Spleen (tissue), 13 donors: ENCODE results near the gene APBA3. TPM values are rescaled to one million over a fixed set of nuclear protein-coding genes. Genes with fewer than 3 reads are reported as not detected.

Experiments
- DNase-seq: peaks from one replicate; pipeline ENCODE4 v3.0.0-alpha.2; 2020
- H3K27ac ChIP-seq, 8 donors: fragments of 200-600 bp; sonication (generic) in 7 of 8; 1 replicate in 4 of 8; 2 replicates in 4 of 8; pipeline versions ENCODE4 v1.5.0 to v1.8.0; 2016 to 2021; ENCODE audit warnings: inconsistent platforms in 4 of 8, mild to moderate bottlenecking in 4 of 8, moderate library complexity in 1 of 8
- H3K27me3 ChIP-seq, 7 donors: fragments of 200-600 bp; sonication (generic) in 6 of 7; replicated peaks in 1 of 7; 1 replicate in 4 of 7; 2 replicates in 3 of 7; pipeline versions ENCODE4 v1.5.0 to v1.8.0; 2016 to 2021; ENCODE audit warnings: inconsistent platforms in 3 of 7, mild to moderate bottlenecking in 1 of 7
- H3K36me3 ChIP-seq, 6 donors: fragments of 200-600 bp; sonication (generic) in 5 of 6; 1 replicate in 4 of 6; 2 replicates in 2 of 6; pipeline versions ENCODE4 v1.5.0 to v1.8.0; 2016 to 2021; ENCODE audit warnings: inconsistent platforms in 2 of 6
- H3K4me1 ChIP-seq, 6 donors: fragments of 200-600 bp; sonication (generic) in 5 of 6; 1 replicate in 3 of 6; 2 replicates in 3 of 6; pipeline versions ENCODE4 v1.5.0 to v1.8.0; 2016 to 2021; ENCODE audit warnings: inconsistent platforms in 3 of 6
- H3K4me3 ChIP-seq, 8 donors: fragments of 200-600 bp; sonication (generic) in 7 of 8; 1 replicate in 4 of 8; 2 replicates in 4 of 8; pipeline versions ENCODE4 v1.5.0 to v1.8.0; 2016 to 2021; ENCODE audit warnings: inconsistent platforms in 4 of 8, mild to moderate bottlenecking in 4 of 8, moderate library complexity in 2 of 8
- H3K9me3 ChIP-seq, 8 donors: fragments of 200-600 bp; sonication (generic) in 7 of 8; 1 replicate in 4 of 8; 2 replicates in 4 of 8; pipeline versions ENCODE4 v1.5.0 to v1.8.0; 2016 to 2021; ENCODE audit warnings: inconsistent platforms in 4 of 8
- POLR2A ChIP-seq, 3 donors: fragments of 450-650 bp; IDR thresholded peaks; one replicate each; pipeline ENCODE4 v1.5.1; 2017; ENCODE audit warnings: antibody characterized with exemption in 3 of 3, mild to moderate bottlenecking in 1 of 3
- POLR2AphosphoS5 ChIP-seq, 3 donors: sonication (generic); formaldehyde crosslinking; IDR thresholded peaks; one replicate each; pipeline ENCODE4 v1.5.1; 2017; ENCODE audit warnings: antibody characterized with exemption in 3 of 3
- WGBS, 5 donors: extraction: QIAGEN DNeasy Blood & Tissue Kit in 3 of 5; methylation state at CpG; one replicate each; pipeline versions ENCODE4 v1.1.5 to v1.1.7; 2013 to 2018; 5-methylcytosine and 5-hydroxymethylcytosine counted together
- intact Hi-C: fragments of 100-400 bp; cut with DNase I; formaldehyde crosslinking; loops from one replicate; pipeline ENCODE4 v1.15.0; 2023; ENCODE audit warnings: low total_unique reads
- long read RNA-seq, 2 donors: transcript quantifications; one replicate each; lab custom pipeline, GENCODE V29; 2026
- polyA plus RNA-seq, 3 donors: library from polyadenylated mRNA; stranded (reverse); fragments of 200-250 nt; gene quantifications; one replicate each; pipeline ENCODE4 v1.2.1, GENCODE V29; 2013
- total RNA-seq, 7 donors: library from RNA; depleted of rRNA in 3 of 7; stranded (reverse); fragments of >200 nt in 3 of 7; fragmentation: NEBNext Ultra II Directional in 4 of 7; extraction: Animal tissue kit (Norgen Biotek cat#: 25700) in 4 of 7; gene quantifications; one replicate each; pipeline versions ENCODE4 v1.1.0 to v1.2.1, GENCODE V29; 2016 to 2021
- TF ChIP-seq, protein P1 (sequence below), 11 experiments: fragments of 200-600 bp in 7 of 11; fragments of 450-650 bp in 4 of 11; sonication (generic) in 4 of 11; IDR thresholded peaks in 8 of 11; conservative IDR thresholded peaks in 3 of 11; 1 replicate in 7 of 11; 2 replicates in 4 of 11; pipeline versions ENCODE4 v1.4.0 to v1.8.0; 2016 to 2021; ENCODE audit warnings: antibody characterized with exemption in 11 of 11, inconsistent platforms in 4 of 11, mild to moderate bottlenecking in 1 of 11
- donor health status: healthy with polysubstance abuse.
- donor health status: DM: no; HTN: no; CAD: no; lungs with moderate emphysema.
- donor health status: DM: no; HTN: no; CAD: no.
- donor health status: Bipolar disorder and iron deficiency.
- donor health status: healthy.
- donor health status: DM: no; HTN: no; CAD: no.
- donor health status: DM: yes; HTN: yes; CAD: no.

The APBA3 gene, protein sequence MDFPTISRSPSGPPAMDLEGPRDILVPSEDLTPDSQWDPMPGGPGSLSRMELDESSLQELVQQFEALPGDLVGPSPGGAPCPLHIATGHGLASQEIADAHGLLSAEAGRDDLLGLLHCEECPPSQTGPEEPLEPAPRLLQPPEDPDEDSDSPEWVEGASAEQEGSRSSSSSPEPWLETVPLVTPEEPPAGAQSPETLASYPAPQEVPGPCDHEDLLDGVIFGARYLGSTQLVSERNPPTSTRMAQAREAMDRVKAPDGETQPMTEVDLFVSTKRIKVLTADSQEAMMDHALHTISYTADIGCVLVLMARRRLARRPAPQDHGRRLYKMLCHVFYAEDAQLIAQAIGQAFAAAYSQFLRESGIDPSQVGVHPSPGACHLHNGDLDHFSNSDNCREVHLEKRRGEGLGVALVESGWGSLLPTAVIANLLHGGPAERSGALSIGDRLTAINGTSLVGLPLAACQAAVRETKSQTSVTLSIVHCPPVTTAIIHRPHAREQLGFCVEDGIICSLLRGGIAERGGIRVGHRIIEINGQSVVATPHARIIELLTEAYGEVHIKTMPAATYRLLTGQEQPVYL
- total RNA-seq (10 to 100 TPM; 28.8 to 37.1 (median 34.3) TPM), polyA plus RNA-seq (10 to 100 TPM; 17.1 to 30.8 (median 17.5) TPM)
- long read RNA-seq, donor 1, partial matches to known transcripts: 0 of 5 reads
- long read RNA-seq, donor 1, other reads (novel, unspliced or antisense): 0 of 5 reads
- long read RNA-seq, donor 2, partial matches to known transcripts: 0 of 3 reads
- long read RNA-seq, donor 2, other reads (novel, unspliced or antisense): 0 of 3 reads

DNA sequence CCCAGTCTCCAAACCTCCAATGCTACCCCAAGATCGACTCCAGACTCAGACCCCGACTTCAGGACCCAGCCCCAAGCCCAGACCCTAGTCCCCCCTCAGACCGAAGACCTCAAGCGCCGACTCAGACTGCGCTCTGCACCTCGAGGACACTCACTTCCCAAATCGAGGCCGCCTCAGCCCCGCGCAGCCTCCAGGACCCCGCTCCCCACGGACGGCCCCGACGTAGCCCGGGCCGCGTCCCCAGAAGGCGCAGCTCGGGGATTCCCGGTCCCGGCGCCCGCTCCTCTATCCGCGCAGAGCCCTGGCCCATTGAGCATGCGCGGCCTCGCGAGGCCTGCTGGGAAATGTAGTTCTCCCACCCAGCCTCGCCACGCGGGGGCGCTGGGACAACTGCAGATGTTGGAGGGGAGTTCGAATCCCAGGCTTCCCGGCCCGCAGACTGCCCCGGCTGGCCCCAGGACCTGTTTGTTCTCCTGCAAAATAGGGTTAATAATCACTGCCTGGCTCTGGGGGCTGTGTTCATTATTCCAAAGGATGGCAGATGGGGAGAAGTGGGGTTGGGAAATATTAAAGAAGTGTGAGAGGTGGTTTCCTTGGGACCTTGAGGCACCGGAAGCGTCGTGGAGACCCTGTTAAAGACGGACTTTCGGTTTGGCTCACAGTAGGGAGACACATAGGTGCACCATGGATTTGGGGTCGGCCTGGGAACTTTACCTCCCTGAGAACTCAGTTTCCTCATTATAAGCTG, at the start of gene APBA3:
APBA3 (minus strand) TSS at position 311 of the 748 bp plus-strand sequence. CDS start 1,428 bp downstream, outside the sequence.
- Histone ChIP-seq H3K9me3 (no peaks in the 10 kb centered on the region), H3K4me1 (peaks cover 32 to 79% (median 55%) of the 10 kb centered on the region in 6 donors), H3K27me3 (no peaks in the 10 kb centered on the region), H3K4me3 (peak within 1 kb of the TSS; percentile 51 to 87 (median 74)), H3K36me3 (peaks cover 0 to 54% (median 39%) of the 10 kb centered on the region in 6 donors), H3K27ac (peak within 1 kb of the TSS; percentile 93 to 100 (median 99))
- peak; percentile 97 for DNase-seq
- TF ChIP-seq, protein P1, sequence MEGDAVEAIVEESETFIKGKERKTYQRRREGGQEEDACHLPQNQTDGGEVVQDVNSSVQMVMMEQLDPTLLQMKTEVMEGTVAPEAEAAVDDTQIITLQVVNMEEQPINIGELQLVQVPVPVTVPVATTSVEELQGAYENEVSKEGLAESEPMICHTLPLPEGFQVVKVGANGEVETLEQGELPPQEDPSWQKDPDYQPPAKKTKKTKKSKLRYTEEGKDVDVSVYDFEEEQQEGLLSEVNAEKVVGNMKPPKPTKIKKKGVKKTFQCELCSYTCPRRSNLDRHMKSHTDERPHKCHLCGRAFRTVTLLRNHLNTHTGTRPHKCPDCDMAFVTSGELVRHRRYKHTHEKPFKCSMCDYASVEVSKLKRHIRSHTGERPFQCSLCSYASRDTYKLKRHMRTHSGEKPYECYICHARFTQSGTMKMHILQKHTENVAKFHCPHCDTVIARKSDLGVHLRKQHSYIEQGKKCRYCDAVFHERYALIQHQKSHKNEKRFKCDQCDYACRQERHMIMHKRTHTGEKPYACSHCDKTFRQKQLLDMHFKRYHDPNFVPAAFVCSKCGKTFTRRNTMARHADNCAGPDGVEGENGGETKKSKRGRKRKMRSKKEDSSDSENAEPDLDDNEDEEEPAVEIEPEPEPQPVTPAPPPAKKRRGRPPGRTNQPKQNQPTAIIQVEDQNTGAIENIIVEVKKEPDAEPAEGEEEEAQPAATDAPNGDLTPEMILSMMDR (IDR thresholded peaks at IDR 0.05 in 8 of 11, conservative IDR thresholded peaks at IDR 0.05 in 3 of 11): peak; percentile 59 to 85 (median 74)
- TF ChIP-seq POLR2AphosphoS5 (IDR thresholded peaks at IDR 0.05): peak; percentile 96 to 97 (median 97)
- TF ChIP-seq POLR2A (IDR thresholded peaks at IDR 0.05): peak; percentile 28 to 76 (median 45)
- 2 to 5% (median 4%) methylated on average over 40 to 45 of the region's 45 CpGs for WGBS, 5 donors
- intact Hi-C loops: no loop called here

DNA sequence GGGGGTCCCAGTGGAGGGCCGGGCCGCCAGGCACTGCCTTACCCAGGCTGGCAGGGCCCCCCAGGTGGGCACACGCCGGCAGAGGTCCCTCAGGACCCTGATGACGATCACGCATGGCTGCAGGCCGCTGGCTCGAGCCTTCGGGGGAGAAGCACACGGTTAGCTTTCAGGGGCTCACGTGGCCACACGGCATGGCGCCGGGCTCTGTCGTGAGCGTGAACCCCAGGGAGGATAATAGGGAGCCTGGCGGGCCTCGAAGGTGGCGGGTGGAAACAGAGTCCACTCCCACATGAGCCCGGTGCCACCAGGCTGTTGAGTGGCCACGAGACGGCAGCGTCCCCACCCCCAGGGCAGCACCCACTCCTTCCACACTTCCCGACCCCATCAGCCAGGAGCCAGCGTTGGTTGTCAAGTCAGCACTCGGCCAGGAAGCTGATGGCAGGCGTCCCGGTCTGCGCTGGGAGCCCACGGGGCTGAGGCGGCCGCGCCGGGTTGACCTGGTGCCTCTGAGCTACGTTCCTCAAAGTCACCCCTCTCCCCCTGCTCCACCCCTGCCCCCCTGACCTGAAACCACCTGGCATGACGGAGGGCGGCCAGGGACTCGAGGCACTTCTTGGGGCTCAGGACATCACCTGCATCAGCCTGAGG, 49.3 kb upstream of the APBA3 start:
- DNase-seq: peak; percentile 87
- intact Hi-C loops: no loop called here
- 39 to 69% (median 61%) methylated on average over 16 to 38 of the region's 38 CpGs for WGBS, 5 donors
- Histone ChIP-seq H3K27me3 (no peaks in the 10 kb centered on the region), H3K4me3 (peak overlapping the region in 1 of 8 donors; percentile 44), H3K36me3 (no peaks in the 10 kb centered on the region), H3K9me3 (no peaks in the 10 kb centered on the region), H3K27ac (peak overlapping the region; percentile 62 to 90 (median 85)), H3K4me1 (peaks cover 31 to 78% (median 53%) of the 10 kb centered on the region in 6 donors)
- no peak for TF ChIP-seq POLR2A (IDR thresholded peaks at IDR 0.05)
- TF ChIP-seq POLR2AphosphoS5 (IDR thresholded peaks at IDR 0.05): peak in 2 of 3 donors; percentile 35 to 60

DNA sequence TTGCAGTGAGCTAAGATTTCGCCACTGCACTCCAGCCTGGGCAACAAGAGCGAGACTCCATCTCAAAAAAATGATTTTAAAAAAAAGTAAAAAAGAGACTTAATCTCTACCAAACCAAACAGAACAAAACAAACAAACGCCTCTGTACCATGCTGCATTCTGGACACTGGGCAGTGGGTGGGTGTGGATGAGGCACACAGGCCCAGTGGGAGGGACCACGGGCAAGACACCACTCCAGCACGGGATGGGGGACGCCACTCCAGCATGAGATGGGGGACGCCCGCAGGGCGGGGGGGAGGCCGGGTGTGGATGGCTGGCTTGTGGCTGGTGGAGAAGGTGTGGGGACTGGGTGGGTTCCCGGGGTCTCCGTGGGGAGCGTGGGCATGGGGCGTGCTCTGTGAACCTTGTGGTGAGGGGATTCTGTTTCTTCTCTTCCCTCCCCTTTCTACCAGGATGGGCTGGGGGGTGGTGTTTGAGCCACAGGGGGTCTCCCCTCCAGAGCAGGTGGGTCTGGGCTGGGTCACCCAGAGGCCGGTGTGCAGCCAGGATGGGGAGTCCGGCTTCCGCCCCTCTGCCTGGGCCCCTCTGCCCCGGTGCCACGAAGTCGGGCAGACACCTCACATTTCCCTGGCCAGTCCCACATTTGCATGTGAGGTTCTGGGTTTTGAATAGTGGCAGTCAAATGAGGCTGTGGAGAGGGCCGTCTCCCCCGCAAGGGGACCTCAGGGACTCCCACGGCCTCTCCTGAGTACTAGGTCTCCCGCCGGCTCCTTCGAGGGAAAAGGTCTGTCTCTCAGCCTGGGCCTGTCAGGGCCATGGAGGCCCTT, 48.6 kb upstream of the APBA3 start:
- peak overlapping the region; percentile 62 to 90 (median 85) for H3K27ac ChIP-seq
- TF ChIP-seq, protein P1 (IDR thresholded peaks at IDR 0.05 in 8 of 11, conservative IDR thresholded peaks at IDR 0.05 in 3 of 11): no peak
- TF ChIP-seq POLR2AphosphoS5 (IDR thresholded peaks at IDR 0.05) (peak in 1 of 3 donors; percentile 6), POLR2A (IDR thresholded peaks at IDR 0.05) (no peak)
- H3K27me3 ChIP-seq: no peaks in the 10 kb centered on the region
- 64 to 73% (median 68%) methylated on average over 25 to 26 of the region's 26 CpGs for WGBS, 5 donors
- no peak for DNase-seq
- intact Hi-C loops: no loop called here
- peaks cover 31 to 82% (median 55%) of the 10 kb centered on the region in 6 donors for H3K4me1 ChIP-seq
- H3K36me3 ChIP-seq: no peaks in the 10 kb centered on the region
- no peaks in the 10 kb centered on the region for H3K9me3 ChIP-seq
- peak overlapping the region in 1 of 8 donors; percentile 44 for H3K4me3 ChIP-seq
